GM12872 (cell line): ENCODE data around the gene FAM221B.
A peak's percentile ranks its signal among the peaks of the same experiment; 100 is the strongest.

Source experiments
- CTCF ChIP-seq: IDR thresholded peaks from 3 replicates; pipeline ENCODE4 v1.5.1; 2011; ENCODE audit warnings: low read depth, mild to moderate bottlenecking, low read length, moderate library complexity; ENCODE audit not compliant: insufficient read depth

FAM221B gene

DNA sequence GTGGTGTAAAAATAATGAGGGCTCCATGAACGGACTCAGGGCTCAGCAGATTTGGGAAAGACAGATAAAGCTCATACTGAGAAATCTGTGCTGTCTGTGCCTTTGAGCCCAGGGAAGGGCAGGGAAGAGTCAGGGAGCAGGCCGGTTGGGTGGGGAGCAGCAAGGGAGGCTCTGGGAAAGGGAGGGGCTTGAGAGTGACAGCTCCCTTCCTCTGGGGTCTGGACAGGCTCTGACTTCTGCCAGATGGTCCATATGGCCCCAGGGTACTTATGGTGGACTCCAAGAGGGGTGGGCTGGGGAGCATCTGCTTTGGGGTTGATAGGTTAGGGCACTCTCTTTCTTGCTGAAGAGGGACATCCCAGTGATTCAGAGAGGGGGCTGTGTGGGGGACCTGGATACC lies 35.1 kb downstream of the FAM221B start:
- no peak for TF ChIP-seq CTCF

DNA sequence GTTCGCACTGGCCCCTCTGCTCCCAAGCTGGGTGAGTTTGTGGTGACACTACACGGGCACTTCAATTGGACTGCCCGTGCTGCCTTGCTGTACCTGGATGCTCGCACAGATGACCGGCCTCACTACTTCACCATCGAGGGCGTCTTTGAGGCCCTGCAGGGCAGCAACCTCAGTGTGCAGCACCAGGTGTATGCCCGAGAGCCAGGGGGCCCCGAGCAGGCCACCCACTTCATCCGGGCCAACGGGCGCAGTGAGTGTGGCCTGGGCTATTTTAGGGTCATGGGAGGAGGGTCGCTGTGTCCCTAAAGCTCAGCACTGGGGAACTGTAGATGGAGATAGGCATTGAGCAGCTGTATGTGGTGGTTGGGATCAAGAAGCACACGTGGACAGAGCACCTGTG lies 35.7 kb downstream of the FAM221B start:
- TF ChIP-seq CTCF = no peak

DNA sequence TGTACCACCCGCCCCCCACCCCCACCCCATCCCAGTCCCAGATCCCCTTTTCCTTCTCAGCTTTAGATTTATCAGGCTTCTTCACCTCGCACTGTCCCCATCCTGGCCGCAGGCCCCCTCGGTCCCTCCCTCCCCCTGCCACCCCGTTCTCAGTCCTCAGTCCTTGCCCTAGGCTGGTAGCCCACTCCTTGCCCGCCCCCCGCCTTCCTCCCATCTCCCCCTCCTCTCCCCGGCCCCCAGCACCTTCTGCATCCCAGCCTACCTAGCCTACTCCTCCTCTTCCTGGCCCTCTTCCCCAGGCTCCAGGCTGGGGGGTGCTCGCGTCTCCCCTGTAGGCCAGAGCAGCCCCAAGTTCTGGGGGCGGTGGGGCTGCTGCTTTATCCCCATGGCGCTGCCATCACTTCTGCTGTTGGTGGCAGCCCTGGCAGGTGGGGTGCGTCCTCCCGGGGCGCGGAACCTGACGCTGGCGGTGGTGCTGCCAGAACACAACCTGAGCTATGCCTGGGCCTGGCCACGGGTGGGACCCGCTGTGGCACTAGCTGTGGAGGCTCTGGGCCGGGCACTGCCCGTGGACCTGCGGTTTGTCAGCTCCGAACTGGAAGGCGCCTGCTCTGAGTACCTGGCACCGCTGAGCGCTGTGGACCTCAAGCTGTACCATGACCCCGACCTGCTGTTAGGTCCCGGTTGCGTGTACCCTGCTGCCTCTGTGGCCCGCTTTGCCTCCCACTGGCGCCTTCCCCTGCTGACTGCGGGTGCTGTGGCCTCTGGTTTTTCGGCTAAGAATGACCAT lies 36.3 kb downstream of the FAM221B start:
- no peak for TF ChIP-seq CTCF

- no peak for TF ChIP-seq CTCF
These were observed 37.1 kb downstream of the FAM221B start, which contains the start of gene NPR2 for GRCh38 chr9:35791297-35791921. TSS of gene NPR2 (plus strand) at chr9:35791591. CDS start at chr9:35792409, 818 bp downstream.

GRCh38 chr9:35790385-35791296 lies 37.9 kb downstream of the FAM221B start:
- peak; percentile 90 for TF ChIP-seq CTCF

DNA sequence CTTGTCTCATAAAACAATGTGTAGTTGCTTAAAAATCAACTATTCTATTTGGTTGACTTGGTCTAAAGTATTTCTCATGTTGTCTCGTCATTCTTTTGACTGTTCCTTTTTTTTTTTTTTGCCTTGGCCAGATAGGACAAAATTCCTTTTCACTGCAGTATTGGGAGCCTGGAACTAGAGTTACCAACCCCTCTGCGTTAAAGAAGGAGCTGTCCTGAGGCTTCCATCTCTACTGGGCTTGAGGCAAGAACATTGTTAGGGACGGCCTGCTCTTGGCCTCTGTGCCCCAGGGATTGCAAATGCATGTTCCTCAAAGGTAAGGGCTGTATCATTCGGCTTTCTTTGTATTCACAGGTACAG lies 38.5 kb downstream of the FAM221B start:
- no peak for TF ChIP-seq CTCF

DNA sequence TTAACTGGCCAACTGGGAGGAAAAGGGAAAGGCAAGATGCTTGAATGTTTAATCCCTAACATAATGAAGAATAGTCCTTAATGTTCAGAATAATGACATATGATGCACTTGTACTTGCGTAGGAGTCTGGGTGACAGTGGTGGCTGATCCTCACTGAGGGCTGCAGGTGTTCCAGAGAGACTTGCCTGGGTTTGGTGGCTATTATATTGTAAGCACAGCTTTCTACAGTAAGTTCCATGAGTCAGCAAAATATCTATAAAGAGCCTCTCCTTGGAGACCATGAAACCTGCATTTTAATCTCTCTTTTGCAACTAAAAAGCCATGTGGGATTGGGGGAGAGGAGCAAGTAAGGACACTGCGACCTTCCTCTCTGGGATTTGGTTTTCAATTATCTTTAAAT lies 39.0 kb downstream of the FAM221B start:
- no peak for TF ChIP-seq CTCF
